ENCODE data around the gene NFATC2IP.

DNA sequence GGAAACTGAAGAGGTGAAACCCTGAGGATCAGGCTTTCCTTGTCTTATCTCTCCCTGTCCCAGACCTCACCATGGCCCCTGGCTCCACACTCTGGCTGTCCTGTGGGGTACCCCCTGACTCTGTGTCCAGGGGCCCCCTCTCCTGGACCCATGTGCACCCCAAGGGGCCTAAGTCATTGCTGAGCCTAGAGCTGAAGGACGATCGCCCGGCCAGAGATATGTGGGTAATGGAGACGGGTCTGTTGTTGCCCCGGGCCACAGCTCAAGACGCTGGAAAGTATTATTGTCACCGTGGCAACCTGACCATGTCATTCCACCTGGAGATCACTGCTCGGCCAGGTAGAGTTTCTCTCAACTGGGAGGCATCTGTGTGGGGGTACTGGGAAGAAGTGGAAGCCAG is 17.6 kb upstream of the NFATC2IP start:
- TF ChIP-seq CTCF (IDR thresholded peaks at IDR 0.05): no peak
- TF ChIP-seq EZH2 (IDR thresholded peaks at IDR 0.05; ENCODE audit: borderline replicate concordance, insufficient read depth, low read depth, low read length, poor library complexity, severe bottlenecking): no peak
